ENCODE results near the gene TSSK2.

DNA sequence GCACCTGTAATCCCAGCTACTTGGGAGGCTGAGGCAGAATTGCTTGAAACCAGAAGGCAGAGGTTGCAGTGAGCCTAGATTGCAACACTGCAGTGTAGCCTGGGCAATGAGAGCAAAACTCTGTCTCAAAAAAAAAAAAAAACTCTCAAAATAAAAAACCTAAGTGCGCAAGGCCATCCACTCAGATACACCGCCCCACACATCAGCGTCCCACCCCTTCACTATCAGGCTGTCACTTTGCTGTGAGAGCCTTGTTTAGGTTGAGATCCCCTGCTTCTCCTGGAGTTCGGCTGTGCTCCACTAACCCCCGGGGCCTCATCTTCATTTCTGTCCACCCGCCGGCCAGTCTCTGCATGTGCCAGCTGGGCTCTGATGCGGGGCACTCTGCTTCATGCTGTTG lies 35.3 kb downstream of the TSSK2 start:
- TF ChIP-seq, protein P1, sequence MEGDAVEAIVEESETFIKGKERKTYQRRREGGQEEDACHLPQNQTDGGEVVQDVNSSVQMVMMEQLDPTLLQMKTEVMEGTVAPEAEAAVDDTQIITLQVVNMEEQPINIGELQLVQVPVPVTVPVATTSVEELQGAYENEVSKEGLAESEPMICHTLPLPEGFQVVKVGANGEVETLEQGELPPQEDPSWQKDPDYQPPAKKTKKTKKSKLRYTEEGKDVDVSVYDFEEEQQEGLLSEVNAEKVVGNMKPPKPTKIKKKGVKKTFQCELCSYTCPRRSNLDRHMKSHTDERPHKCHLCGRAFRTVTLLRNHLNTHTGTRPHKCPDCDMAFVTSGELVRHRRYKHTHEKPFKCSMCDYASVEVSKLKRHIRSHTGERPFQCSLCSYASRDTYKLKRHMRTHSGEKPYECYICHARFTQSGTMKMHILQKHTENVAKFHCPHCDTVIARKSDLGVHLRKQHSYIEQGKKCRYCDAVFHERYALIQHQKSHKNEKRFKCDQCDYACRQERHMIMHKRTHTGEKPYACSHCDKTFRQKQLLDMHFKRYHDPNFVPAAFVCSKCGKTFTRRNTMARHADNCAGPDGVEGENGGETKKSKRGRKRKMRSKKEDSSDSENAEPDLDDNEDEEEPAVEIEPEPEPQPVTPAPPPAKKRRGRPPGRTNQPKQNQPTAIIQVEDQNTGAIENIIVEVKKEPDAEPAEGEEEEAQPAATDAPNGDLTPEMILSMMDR (IDR thresholded peaks at IDR 0.05; ENCODE audit: low read length), result no peak
- no peak for TF ChIP-seq EZH2 (IDR thresholded peaks at IDR 0.05; ENCODE audit: borderline replicate concordance, low read length)

All from OCI-LY1 (cell line).